Gastroesophageal sphincter (tissue), 4 donors: Measurements from ENCODE around the gene KAZALD1. TPM values are rescaled to one million over a fixed set of nuclear protein-coding genes. Genes with fewer than 3 reads are reported as not detected.

Experiments used
- ATAC-seq: fragments of 150-250 bp; one replicate; pipeline ENCODE4 v1.9.1; 2016; ENCODE audit warnings: mild to moderate bottlenecking, moderate library complexity
- H3K27ac ChIP-seq, 4 donors: fragments of 200-600 bp; sonication (generic) in 3 of 4; 1 replicate in 3 of 4; 2 replicates in 1 of 4; pipeline ENCODE4 v1.5.1; 2016 to 2019
- H3K27me3 ChIP-seq: fragments of 200-600 bp; sonication (generic); one replicate; pipeline ENCODE4 v1.5.1; 2019
- H3K36me3 ChIP-seq, 2 donors: fragments of 200-600 bp; sonication (generic); one replicate each; pipeline ENCODE4 v1.5.1; 2019; ENCODE audit warnings: control low read depth in 1 of 2
- H3K4me1 ChIP-seq, 3 donors: fragments of 200-600 bp; sonication (generic); 1 replicate in 2 of 3; 2 replicates in 1 of 3; pipeline ENCODE4 v1.5.1; 2016 to 2019; ENCODE audit warnings: control low read depth in 2 of 3
- H3K4me3 ChIP-seq, 2 donors: fragments of 200-600 bp; sonication (generic); one replicate each; pipeline ENCODE4 v1.5.1; 2019; ENCODE audit warnings: mild to moderate bottlenecking in 1 of 2, moderate library complexity in 1 of 2
- H3K9me3 ChIP-seq, 3 donors: fragments of 200-600 bp; sonication (generic); one replicate each; pipeline ENCODE4 v1.5.1; 2017 to 2019; ENCODE audit warnings: control low read depth in 2 of 3
- CTCF ChIP-seq, 4 experiments: fragments of 200-600 bp in 2 of 4; fragments of 450-650 bp in 2 of 4; sonication (generic) in 1 of 4; IDR thresholded peaks; one replicate each; pipeline ENCODE4 v1.5.1; 2017 to 2019; ENCODE audit warnings: antibody characterized with exemption in 4 of 4, mild to moderate bottlenecking in 2 of 4, moderate library complexity in 2 of 4
- EP300 ChIP-seq: sonication (generic); formaldehyde crosslinking; IDR thresholded peaks from one replicate; pipeline ENCODE4 v1.6.1; 2017; ENCODE audit warnings: antibody characterized with exemption, mild to moderate bottlenecking
- POLR2A ChIP-seq, 2 donors: fragments of 450-650 bp; IDR thresholded peaks; one replicate each; pipeline ENCODE4 v1.6.1; 2017; ENCODE audit warnings: antibody characterized with exemption in 2 of 2, mild to moderate bottlenecking in 2 of 2, moderate library complexity in 1 of 2
- POLR2AphosphoS5 ChIP-seq: sonication (generic); formaldehyde crosslinking; IDR thresholded peaks from one replicate; pipeline ENCODE4 v1.6.1; 2017; ENCODE audit warnings: antibody characterized with exemption
- WGBS, 2 donors: methylation state at CpG; one replicate each; pipeline ENCODE4 v1.1.5; 2018; ENCODE audit warnings: low coverage in 1 of 2; 5-methylcytosine and 5-hydroxymethylcytosine counted together
- total RNA-seq, 4 donors: library from RNA; depleted of rRNA; stranded (reverse); fragments of >200 nt; gene quantifications; one replicate each; pipeline ENCODE4 v1.1.0, GENCODE V29; 2016

The KAZALD1 gene
- total RNA-seq, 4 donors from 2014 or later = 0.45 to 12.5 (median 2.2) TPM

- no peak overlapping the region for H3K27ac ChIP-seq
- H3K4me3 ChIP-seq = no peak overlapping the region
- 28% methylated on average over 2 of the region's 6 CpGs; no CpG with 5 or more reads in 1 of the 2 donors for WGBS, 2 donors
- H3K4me1 ChIP-seq = no peaks in the 10 kb centered on the region
- ATAC-seq = no peak
- peaks cover 96% of the 10 kb centered on the region for H3K27me3 ChIP-seq
- no peaks in the 10 kb centered on the region for H3K9me3 ChIP-seq
- TF ChIP-seq POLR2AphosphoS5 (no peak), EP300 (no peak), POLR2A (IDR thresholded peaks at IDR 0.05) (no peak), CTCF (IDR thresholded peaks at IDR 0.05) (no peak)
- no peaks in the 10 kb centered on the region for H3K36me3 ChIP-seq
Measured at GRCh38 chr10:101110856-101111523, 49.2 kb downstream of the KAZALD1 start.

DNA sequence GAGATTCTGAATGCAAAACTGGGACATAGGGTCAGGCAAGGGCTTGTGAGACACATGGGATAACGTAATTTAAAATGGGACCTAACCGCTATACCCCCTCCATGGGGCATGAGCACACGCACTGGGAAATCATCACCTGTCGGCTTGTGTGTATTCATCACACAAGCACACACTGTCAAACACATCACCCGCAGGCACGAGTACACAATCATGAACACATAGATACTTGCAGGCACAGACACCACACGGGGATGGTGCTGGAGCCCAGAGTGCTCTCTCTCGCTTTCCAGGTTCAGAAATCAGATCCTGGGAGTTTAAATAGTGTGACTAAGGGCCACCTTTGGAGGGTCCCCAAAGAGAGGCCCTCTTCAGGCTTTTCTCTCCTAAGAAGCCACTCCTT, 49.8 kb downstream of the KAZALD1 start:
- Histone ChIP-seq H3K27me3 (peaks cover 97% of the 10 kb centered on the region), H3K9me3 (no peaks in the 10 kb centered on the region), H3K36me3 (no peaks in the 10 kb centered on the region), H3K4me3 (no peak overlapping the region), H3K27ac (no peak overlapping the region), H3K4me1 (no peaks in the 10 kb centered on the region)
- WGBS, 2 donors = 58 to 100% methylated on average over 1 to 3 of the region's 8 CpGs
- TF ChIP-seq POLR2AphosphoS5 = no peak
- no peak for TF ChIP-seq CTCF (IDR thresholded peaks at IDR 0.05)
- no peak for TF ChIP-seq POLR2A (IDR thresholded peaks at IDR 0.05)
- no peak for TF ChIP-seq EP300
- ATAC-seq = no peak

DNA sequence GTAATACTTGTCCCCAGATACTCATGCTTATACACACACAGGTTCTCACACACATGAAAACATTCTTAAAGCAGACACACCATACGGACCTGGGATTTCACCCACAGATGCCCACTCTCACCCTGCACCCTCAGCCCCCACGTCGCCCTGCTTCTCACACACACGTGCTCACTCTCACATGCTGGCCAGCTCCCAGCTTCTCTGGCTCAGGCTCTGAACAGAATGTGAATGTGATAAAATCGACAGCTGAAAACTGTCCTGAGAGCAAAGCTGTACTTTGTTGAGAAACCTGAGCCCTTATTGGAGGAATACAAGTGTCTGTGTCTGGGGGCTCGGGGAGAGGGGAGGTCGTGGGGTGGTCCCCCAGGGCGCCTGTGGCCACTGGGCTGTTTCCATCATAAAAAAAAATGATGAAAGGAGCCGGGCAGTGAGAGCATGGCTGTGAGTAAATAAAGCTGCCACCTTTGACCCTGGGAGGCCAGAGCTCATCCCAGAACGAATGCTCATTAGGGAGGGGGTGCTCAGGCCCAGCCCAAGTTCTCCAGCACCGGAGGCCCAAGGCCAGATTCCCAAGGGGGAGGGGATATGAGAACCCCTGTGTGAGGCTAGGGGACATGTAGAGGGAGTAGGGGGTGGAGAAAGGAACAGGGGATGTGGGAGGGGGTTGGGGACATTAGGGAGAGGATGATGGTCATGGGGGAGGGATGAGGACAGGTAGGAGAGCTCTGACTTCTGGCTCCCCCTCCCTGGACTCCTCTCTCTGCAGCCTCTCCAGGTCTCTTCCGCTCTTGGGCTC, 51.2 kb downstream of the KAZALD1 start:
- no peaks in the 10 kb centered on the region for H3K36me3 ChIP-seq
- no peaks in the 10 kb centered on the region for H3K9me3 ChIP-seq
- H3K4me3 ChIP-seq = no peak overlapping the region
- TF ChIP-seq CTCF (IDR thresholded peaks at IDR 0.05) (no peak), POLR2A (IDR thresholded peaks at IDR 0.05) (no peak), EP300 (no peak), POLR2AphosphoS5 (no peak)
- ATAC-seq = no peak
- H3K27ac ChIP-seq = no peak overlapping the region
- peaks cover 98% of the 10 kb centered on the region for H3K27me3 ChIP-seq
- H3K4me1 ChIP-seq = no peaks in the 10 kb centered on the region
- WGBS, 2 donors = 13 to 19% methylated on average over 11 to 12 of the region's 12 CpGs

DNA sequence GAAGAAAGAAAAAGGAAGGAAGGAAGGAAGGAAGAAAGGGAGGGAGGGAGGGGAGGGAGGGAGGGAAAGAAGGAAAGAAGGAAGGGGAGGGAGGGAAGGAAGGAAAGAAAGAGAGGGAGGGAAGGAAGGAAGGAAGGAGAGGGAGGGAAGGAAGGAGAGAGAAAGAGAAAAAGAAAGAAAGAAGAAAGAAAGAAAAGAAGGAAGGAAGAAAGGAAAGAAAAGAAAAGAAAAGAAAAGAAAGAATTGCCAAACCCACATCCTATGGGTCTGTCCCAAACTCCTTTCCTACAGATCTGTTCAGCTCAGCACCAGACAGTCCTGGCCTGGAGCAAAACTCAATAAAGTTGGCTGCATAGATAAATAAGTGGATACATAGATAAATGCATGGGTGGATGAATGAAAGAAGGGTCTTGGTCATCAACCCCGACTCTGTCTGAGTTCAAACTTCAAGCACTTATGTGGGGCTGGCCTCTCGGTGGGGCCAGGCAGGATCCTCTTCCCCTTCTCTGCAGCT, 52.2 kb downstream of the KAZALD1 start:
- Histone ChIP-seq H3K27ac (no peak overlapping the region), H3K27me3 (peaks cover 98% of the 10 kb centered on the region), H3K9me3 (no peaks in the 10 kb centered on the region), H3K4me1 (no peaks in the 10 kb centered on the region), H3K4me3 (no peak overlapping the region), H3K36me3 (no peaks in the 10 kb centered on the region)
- 60 to 69% methylated on average over 1 to 2 of the region's 2 CpGs for WGBS, 2 donors
- ATAC-seq = no peak
- no peak for TF ChIP-seq EP300
- TF ChIP-seq POLR2A (IDR thresholded peaks at IDR 0.05) = no peak
- TF ChIP-seq CTCF (IDR thresholded peaks at IDR 0.05) = no peak
- TF ChIP-seq POLR2AphosphoS5 = no peak
